GM12878 (cell line): ENCODE data around the gene IFRD2.

ENCODE experiments used
- TF ChIP-seq, protein P1 (sequence below): IDR thresholded peaks from 2 replicates; pipeline ENCODE4 v1.6.1; 2012; ENCODE audit warnings: improper control_type of control experiment, low read depth, low read length; ENCODE audit not compliant: insufficient replicate concordance
- TF ChIP-seq, protein P2 (sequence below): fragments of 450-650 bp; IDR thresholded peaks from 2 replicates; pipeline ENCODE4 v1.6.1; 2014; ENCODE audit warnings: mild to moderate bottlenecking
- TF ChIP-seq, protein P3 (sequence below): IDR thresholded peaks from 2 replicates; pipeline ENCODE4 v1.6.1; 2012; ENCODE audit warnings: low read depth, low read length, improper control_type of control experiment

DNA sequence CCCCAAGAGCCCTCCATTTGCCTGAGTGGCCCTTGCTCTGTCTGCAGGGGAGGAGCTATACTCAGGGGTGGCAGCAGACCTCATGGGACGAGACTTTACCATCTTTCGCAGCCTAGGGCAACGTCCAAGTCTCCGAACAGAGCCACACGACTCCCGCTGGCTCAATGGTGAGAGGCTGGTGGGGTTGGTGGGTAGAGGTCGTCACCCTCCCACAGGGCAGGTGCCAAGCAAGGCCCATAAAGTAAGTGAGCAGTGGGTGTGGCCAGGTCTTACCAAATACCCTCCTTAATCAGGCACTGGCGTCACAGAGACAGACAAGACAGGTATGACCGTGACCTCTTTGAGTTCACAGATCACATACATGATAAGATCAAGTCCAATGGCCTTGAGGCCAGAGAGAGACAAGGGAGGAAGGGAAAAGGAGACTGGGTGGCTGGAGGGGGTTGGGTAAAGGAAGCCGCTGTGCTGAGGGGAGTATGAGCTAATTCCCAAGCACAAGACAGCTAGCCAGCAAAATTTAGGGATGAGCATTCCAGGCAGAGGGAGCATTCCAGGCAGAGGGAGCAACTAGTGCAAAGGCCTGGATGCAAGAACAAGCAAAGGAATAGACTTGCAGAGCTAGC is 20.8 kb downstream of the IFRD2 start:
- TF ChIP-seq, protein P1, sequence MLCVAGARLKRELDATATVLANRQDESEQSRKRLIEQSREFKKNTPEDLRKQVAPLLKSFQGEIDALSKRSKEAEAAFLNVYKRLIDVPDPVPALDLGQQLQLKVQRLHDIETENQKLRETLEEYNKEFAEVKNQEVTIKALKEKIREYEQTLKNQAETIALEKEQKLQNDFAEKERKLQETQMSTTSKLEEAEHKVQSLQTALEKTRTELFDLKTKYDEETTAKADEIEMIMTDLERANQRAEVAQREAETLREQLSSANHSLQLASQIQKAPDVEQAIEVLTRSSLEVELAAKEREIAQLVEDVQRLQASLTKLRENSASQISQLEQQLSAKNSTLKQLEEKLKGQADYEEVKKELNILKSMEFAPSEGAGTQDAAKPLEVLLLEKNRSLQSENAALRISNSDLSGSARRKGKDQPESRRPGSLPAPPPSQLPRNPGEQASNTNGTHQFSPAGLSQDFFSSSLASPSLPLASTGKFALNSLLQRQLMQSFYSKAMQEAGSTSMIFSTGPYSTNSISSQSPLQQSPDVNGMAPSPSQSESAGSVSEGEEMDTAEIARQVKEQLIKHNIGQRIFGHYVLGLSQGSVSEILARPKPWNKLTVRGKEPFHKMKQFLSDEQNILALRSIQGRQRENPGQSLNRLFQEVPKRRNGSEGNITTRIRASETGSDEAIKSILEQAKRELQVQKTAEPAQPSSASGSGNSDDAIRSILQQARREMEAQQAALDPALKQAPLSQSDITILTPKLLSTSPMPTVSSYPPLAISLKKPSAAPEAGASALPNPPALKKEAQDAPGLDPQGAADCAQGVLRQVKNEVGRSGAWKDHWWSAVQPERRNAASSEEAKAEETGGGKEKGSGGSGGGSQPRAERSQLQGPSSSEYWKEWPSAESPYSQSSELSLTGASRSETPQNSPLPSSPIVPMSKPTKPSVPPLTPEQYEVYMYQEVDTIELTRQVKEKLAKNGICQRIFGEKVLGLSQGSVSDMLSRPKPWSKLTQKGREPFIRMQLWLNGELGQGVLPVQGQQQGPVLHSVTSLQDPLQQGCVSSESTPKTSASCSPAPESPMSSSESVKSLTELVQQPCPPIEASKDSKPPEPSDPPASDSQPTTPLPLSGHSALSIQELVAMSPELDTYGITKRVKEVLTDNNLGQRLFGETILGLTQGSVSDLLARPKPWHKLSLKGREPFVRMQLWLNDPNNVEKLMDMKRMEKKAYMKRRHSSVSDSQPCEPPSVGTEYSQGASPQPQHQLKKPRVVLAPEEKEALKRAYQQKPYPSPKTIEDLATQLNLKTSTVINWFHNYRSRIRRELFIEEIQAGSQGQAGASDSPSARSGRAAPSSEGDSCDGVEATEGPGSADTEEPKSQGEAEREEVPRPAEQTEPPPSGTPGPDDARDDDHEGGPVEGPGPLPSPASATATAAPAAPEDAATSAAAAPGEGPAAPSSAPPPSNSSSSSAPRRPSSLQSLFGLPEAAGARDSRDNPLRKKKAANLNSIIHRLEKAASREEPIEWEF, result no peak
- TF ChIP-seq, protein P2, sequence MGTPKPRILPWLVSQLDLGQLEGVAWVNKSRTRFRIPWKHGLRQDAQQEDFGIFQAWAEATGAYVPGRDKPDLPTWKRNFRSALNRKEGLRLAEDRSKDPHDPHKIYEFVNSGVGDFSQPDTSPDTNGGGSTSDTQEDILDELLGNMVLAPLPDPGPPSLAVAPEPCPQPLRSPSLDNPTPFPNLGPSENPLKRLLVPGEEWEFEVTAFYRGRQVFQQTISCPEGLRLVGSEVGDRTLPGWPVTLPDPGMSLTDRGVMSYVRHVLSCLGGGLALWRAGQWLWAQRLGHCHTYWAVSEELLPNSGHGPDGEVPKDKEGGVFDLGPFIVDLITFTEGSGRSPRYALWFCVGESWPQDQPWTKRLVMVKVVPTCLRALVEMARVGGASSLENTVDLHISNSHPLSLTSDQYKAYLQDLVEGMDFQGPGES, result no peak
- TF ChIP-seq, protein P3, sequence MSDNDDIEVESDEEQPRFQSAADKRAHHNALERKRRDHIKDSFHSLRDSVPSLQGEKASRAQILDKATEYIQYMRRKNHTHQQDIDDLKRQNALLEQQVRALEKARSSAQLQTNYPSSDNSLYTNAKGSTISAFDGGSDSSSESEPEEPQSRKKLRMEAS, result no peak
